NCI-H146 (cell line): ENCODE measurements around the gene POMC.
A peak's percentile ranks its signal among the peaks of the same experiment; 100 is the strongest.
"Not testable (repeated sequence)": the region's sequence is repeated elsewhere in the genome, so short reads cannot be mapped to it uniquely, and the experiment has no call there.

Experiments
- DNase-seq: peaks from one replicate; lab custom pipeline; 2025; lab: John Stamatoyannopoulos, UW

The POMC gene

DNA sequence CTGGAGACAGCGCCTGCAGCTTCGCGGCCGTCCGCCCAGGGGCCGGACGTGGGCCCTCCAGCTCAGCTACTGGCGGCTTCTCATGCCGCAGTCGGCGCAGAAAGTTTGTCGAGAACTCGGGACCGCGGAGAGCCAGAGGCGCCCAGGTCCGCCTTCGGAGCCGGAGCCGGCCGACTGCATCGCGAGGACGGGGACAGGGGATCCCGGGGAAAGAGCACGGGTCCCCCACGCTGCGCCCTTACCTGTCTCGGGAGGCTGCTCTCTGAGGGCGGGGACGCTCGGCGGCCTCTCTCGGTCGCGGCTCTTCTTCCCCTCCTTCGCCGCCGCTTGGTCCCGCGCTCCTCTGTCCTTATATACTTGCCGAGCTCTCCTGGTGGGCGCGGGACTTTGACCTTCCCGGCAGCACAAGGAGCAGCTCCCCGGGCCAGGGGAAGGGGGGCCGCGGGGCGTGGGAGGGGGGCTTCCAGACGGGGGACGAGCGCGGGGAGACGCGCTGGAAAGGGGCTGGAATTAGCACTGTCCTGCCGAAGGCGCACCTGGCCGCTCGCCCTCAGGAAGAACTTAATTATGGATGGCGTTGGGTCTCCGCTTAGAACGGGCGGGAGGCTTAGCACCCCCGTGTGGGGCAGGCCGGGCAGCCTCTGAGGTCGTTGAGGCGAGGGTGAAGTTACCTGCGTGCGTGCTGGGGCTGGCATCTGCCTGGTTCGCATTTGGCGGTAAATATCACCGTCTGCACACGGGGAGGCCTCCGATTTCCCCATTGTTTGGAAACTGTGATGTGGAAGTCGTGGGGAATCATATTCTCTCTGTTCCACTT, at the start of gene POMC:
POMC (minus strand) TSS at position 325 of the 817 bp plus-strand sequence. CDS start 3,808 bp downstream, outside the sequence.
- peak; percentile 57 for DNase-seq

DNA sequence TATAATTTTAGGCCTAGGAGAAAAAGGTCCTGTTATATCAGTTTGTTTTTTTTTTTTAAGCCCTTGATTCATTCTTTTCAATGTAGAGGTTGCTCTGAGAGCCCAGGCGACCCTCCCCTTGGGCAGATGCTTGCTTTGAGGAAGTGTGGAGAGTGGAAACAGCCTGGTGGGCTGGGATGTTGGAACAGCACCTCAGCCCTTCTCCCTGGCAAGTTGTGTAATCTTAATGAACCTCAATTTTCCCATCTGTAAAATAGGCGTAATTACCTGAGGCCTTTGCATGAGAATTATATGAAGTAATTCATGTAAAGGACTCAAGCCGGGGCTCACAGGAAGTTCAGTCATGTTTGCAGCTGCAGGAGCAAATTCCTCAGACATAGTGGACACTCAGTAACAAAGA, 49.7 kb upstream of the POMC start:
- DNase-seq: no peak

DNA sequence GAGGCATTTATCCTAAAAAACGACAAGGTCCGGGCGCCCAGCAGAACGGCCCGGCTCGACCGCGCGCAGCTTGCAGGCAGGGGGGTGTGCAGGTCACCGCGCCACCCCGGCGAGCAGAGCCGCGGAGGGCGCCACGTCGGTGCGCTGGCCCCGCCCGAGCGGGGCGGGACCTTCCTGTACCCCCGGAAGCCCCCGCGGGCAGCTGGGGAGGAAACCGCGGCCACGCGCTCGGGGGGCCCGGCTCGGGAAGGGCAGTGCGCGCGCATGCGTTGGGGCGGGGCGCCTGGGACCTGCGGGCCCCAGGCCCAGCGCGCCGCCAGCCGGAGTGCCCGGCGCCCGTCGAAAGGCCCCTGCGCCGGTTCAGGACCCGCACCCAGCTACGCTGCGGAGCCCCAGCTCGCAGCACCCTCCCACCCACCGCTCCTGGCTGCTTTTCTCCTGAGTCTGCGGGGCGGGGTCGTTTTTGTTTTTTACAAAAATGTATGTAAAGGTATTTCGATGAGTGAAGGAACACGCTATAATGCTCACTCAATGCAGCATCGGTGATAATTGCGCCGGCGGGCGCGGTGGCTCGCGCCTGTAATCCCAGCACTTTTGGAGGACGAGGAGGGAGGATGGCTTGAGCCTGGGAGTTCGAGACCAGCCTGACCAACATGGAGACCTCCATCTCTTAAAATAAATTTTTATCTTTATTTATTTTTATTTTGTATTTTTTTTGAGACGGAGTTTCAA, 47.7 kb upstream of the POMC start:
- DNase-seq: peak; percentile 49

DNA sequence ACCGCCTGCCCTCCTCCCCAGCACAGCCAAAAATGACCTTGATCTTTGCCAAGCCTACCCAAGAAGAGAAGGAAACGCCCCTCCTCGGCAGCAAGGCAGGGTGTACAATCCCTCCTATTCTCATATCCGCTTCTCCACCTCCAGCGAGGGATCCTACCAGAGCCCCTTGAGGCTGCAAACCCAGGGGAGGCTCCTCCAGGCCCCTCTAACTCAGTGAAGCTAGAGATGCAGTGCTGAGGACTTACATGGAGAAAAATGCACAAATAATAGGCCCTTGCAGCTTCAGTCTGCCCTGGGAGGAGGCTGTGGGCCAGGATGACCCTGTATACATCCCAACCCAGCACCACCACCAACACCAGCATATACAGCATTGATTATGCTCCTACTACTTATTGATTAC, 46.9 kb upstream of the POMC start:
- DNase-seq: no peak

DNA sequence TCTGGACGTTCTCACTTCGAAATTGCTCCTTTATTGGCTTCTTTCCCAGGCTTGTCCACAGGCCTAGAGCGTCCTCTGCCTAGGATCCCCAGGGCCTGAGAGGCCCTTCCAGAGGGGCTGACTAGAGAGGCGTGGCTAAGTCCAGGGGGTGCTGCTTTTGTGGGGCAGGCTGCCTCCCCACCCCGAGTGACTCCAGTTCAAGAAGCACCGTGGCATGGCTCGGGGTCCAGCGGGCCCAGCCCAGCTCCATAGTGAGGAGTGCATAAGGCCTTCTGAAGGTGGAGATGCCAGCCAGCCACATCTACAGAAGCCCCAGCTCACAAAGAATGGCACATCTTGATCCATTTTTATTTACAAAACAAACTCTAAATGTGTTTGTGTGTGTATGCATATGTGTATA, 44.8 kb upstream of the POMC start:
- no peak for DNase-seq

DNA sequence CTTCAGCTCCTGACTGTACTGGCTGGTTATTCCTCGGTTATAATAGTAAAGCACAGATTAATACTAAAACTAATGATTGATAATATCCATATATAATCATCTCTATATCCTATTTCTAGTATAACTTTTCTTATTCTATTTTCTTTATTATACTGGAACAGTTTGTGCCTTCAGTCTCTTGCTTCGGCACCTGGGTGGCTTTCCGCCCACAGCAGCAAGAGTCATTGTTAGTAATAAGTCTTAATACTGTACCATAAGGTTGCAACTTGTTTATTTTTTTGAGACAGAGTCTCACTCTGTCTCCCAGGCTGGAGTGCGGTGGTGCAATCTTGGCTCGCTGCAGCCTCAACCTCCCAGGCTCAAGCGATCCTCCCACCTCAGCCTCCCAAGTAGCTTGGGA, 42.5 kb upstream of the POMC start:
- not testable (repeated sequence) for DNase-seq

DNA sequence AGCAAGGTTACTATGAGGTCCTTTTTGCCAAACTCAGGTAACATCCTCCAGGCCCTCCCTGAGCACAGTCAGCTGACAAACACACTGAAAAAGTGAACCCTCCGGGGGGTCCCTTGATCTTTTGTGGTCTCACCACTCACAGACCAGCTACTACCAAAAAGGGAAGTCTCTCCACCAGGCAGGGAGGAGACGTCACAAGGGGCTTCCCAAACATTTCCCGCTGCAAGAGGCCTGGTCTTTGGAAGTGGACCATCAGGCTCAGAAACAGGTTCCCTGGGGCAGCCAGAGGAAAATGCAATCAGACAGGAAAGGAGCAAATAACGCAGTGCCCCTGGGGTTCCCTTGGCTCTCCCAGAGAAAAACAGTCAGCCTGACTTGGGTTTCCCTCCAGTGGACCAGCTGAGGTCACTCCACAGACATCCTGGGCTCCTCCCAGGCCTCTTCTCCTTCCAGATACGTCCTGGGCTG, 38.7 kb upstream of the POMC start:
- peak; percentile 10 for DNase-seq

DNA sequence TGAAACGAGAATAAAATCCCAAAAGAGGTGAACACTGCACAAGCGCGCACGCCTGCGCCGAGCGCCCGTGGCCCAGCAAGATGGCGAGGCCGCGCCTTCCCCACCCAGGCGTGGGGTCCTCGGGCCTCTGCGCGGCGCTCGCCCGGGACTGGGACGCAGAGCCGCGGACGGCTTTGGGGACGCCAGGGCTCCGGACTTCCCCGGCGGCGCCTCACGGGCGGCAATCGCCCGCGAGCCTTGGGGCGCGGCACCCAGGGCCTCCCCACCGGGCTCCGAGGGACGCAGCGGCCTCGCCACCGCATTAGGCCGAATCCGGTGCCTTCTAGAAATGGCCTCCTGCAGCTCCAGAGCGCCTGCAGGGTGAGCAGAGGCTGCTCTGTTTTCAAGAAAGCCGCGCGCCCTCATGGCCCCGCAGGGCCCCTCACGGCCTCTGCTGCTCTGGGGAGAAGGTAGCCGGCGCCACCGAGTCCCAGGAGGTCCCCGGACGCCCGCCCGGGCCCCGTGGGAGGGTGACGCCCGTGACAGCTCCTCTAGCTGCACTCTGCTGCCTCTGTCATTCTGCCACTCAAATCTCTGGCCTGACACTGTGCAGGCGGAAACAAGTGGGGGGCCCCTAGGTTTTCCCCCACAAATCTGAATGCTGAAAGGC, 35.9 kb upstream of the POMC start:
- DNase-seq: no peak

DNA sequence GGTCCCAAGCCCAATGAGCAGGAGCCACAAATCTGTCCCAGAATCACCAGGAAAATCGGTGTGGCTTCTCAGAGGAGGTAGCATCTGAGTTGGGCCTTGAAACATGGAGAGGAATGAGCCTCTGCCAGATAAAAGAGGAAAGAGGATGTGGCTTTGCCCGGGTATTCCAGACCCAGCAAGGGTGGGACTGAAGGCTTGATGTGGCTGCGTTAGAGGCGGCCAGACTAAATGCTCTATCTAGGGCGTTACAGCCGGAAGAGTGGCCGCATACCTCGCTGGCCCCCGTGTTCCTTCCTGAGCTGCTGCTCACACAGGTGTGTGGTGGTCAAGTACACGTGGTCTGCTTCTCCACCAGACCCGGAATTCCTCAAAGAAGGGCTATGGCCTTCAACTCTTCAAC, 33.9 kb upstream of the POMC start:
- no peak for DNase-seq

DNA sequence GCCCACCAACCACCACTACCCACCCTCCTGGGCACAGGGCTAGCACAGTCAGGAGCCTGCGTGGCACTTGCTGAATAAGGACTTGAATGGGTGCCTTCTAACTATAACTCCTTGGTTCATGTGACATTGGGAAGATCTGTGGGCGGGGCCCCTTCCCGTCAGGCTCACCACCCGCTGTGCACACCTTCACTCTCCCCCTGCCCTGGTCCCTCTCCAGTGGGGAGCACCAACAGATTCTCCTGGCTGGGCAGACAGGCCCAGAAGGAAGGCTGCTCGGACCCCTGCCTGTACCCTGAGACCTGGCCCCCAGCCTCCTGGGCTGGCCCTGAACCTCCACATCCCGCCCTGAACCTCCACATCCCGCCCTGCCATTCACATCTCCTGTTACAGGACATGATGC, 33.4 kb upstream of the POMC start:
- DNase-seq: no peak

DNA sequence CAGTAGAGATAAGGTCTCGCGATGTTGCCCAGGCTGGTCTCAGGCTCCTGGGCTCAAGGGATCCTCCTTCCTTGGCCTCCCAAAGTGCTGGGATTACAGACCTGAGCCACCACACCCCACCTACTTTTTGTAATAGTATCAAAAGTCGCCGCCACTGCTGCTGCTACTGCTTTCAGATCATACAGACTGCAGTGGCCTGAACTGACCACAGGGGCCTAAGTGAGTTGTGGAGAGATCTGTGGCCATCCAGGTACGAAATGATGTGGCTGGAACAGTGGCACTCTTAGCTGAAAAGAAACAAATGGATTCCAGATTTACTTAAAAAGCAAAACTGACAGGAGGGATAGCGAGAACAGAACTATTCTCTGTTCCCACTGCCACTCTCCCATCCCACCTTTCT, 32.9 kb upstream of the POMC start:
- DNase-seq: no peak

DNA sequence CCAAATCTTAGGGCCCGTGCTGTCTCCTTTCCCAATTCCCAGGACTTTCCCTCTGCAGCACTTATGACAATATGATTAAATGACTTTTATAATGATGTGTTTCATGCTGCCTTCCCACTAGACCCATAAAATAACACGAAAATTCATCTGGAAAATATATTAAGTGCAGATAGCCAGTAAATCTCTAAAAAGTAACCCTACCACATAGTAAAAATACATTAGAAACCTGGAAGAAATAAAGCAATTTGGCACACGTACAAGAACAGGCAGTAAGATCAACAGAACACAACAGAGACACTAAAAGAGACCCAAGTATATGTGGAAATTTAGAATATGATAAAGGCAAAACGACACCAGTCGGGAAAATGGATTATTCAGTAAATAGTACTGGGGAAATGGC, 30.2 kb upstream of the POMC start:
- no peak for DNase-seq

DNA sequence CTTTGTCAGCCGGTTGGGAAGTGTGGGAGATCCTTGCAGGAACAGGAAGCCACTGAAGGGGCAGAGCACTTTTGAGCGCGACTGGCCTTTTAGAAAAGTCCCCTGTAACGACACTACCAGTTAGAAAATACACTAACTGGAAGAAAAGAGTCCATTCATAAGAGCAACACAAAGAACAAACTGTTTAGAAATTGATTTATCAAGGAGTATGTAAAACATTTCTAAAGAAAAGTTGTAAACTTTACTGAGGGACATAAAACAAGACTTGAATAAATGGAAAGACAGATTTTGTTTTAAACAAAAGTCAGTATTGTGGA, 29.8 kb upstream of the POMC start:
- DNase-seq: no peak

DNA sequence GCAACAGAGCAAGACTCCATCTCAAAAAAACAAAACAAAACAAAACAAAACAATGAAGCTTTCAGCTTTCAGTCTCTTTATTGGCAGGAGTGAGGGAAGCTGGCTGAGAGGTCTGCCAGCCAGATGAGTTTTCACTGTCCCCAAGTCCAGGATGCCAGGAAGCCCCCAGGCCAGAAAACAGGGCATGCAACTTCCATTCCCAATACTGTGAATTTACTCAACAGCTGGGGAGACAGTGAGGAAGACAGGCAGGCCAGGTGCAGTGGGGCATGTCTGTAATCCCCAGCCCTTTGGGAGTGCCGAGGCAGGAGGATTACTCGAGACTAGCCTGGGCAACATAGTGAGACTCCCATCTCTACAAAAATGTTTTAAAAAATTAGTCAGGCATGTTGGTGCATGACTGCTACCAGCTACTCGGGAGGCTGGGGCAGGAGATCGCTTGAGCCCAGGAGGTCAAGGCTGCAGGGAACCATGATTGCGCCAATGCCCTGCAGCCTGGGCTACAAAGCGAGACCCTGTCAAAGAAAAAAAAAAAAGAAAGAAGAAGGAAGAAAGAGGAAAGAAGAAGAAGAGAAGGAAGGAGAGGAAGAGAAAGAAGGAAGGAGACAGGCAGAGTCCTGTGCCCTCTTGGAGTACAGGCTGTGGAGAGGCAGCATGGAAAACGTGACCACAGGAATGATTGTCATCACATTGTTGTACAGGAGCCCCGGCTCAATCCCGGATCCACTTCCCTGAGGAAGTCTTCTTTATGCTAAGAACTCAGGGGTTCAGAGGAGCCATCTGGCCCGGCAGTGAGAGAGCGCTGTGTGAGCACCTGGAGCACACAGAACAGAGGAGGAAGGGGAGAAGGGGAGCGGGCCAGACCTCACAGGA, 29.2 kb upstream of the POMC start:
- DNase-seq: no peak

DNA sequence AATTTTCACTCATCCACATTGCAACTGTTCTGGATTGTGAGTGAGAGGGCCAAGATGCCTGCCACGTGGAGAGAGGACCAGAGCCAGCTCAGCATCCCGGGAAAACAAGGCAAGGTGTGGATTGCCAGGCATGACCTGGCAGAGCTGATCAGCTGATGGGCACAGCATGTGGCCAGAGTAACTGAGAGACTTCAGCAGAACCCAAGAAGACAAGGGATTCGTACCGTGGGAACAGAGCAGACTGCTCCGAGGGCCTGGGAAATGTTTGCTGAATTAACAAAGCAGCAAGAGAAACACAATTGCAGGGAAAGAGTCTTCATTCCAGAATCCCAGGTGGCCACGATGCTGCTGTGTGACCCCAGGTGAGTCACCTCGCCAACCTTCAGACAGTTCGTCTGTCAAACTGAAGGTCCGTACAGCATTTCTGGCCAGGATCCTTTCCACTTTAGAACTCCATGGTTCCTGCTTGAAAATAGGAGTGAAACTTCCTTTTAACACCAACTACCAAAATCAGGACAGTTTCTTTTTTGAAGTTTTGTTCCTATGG, 26.3 kb upstream of the POMC start:
- DNase-seq: no peak

DNA sequence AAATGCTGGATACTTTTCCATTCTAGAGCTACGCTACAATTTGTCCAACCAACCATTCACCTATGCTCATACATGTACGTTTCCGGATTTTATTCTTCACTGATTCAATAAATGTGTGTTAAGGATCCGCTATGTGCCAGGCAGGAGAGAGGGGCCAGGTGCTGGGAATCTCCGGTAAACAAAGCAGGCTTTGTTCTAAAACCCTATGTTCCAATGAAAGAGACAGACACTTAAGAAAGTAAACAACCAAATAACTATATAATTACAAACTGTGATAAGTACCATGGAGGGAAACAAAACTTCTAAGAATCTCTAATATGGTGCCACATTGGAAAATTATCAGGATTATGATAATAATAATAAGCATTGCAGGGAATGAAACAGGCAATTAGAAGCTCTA, 22.2 kb upstream of the POMC start:
- DNase-seq: peak; percentile 79

DNA sequence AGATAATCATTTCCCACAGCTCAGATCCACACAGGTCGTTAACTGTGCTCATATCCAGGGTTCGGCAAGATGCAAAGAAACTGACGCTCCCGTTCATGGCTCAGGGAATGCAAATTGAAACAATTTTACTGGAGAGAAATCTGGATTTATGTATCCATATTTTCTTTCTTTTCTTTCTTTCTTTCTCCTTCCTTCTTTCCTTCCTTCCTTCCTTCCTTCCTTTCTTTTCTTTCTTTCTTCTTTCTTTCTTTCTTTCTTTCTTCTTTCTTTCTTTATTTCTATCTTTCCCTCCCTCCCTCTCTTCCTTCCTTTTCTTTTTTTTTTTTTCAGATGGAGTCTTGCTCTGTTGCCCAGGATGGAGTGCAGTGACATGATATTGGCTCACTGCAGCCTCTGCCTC, 20.0 kb upstream of the POMC start:
- no peak for DNase-seq

DNA sequence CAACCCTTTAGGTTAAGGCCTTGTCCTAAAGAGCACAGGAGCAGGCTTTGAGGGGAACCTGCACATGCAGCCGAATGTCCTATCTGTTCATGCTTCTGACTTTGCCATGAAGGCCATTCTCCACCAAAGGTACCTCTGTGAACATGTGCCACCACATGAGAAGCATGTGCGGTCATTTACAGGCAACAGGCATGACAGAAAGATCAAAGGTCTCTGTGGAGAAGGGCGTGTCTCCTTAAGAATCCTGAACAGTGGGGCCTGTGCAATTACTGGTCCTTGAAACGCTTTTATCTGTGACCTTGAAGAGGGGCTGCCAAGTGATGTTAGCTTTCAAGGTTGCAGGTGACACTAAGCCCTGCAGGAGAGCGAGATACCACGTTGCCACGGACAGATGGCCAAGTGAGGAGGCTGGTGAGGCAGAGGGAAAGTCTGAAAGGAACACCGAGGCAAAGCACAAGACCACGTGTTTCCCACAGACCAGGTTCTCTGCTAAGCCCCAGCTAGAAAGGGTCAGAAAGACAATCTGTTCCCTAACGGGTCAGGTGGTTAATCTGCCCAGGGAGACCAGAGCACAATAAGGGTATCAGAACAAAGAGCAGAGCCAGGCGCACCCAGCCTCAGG, 19.5 kb upstream of the POMC start:
- no peak for DNase-seq

DNA sequence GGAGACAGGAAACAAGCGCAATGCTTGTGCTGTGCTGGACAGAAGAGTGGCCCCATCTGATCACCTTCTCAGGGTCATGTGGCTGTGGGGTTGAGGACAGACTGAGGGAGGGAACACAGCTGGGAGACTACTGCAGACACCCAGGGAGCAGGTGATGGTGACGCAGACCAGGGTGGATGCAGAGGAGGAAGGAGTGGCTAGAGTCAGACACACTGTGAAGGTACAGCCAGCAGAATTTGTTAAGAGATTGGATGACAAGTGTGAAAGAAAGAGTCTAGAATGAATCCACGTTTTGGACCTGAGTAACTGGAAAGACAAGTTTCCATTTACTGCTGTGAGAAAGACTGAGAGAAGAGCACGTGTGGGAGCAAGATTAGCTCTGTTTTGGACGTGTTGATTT, 15.9 kb upstream of the POMC start:
- DNase-seq: no peak

DNA sequence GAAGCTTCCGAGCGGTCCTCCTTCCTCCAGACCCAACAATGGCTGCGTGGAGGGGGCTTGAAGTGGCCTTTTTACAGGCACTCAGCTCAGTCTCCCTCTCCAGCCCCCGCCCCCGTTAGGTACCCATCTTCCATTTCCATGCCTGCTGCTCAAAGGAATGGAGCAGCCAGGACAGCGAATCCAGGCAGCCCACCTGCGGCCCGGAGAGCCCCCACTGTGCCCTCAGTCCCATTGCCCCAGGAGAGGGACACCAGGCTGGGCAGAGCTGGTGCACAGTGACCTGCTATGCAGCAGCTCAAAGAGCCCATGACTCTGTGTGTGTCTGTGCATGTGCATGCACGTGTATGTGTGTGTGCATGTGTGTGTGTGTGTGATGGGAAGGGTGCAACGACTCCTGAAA, 10.6 kb upstream of the POMC start:
- DNase-seq: no peak

DNA sequence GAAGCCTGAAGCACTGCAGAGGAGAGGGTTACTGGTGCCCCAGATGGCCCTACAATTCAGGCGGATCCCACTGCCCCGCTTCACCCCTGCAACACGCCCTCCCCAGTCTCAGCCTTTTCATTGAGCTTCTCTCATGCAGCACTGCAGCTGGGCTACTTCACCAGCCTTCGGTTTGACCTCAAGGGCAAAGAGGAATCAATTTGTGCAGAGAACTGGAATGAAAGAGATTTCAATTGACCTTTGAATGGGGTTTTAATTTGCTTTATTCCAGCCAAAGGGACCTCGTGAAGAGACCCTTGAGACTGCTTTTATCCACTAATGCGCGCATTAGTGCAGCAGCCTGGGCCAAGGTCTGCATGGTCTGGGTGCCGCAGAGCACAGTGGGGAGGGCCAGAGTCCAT, 8.8 kb upstream of the POMC start:
- DNase-seq: no peak
